Amniotic epithelial cell (primary cell): ENCODE data around the gene GLRA1.

Experiments used
- DNase-seq: peaks from one replicate; pipeline ENCODE4 v3.0.0-alpha.2; 2010; ENCODE audit warnings: low read depth

Gene GLRA1

DNA sequence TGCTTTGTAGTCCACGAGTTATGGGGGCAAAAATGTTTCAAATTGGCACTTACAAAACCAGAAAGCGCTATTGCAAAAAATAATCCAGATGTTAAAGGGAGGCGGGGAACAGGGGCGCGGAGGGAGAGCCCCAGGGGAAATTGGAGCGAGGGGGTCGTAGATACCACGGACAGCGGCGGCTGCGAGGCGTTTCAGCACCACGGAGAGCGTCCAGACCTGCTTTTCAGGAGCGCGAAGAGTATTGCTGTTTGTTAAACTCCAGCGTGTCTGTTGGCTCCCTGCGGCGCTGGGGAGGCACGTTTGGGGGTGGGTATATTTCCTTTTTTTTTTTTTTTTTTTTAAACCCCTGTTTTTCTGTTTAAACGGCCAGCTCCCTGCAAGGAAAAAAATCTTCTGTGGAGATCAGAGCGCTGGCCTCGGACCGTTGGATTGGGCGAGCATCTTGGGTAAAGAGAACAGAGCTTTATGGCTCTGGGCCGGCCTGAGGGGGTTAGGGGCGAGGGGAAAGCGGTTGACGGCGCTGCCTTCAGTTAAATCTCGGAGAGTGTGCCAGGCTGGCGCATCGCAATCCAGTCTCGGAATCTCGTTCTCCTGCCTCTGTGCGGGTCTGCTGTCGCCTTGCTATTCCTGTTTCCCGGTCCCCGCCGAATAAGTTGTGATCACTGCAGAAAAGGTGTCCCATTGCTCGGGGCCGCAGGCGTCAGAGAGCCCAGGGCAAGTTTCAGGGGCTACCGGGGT is at the start of gene GLRA1:
GLRA1 (minus strand) TSS at position 288 of the 738 bp plus-strand sequence. CDS start 302 bp downstream, outside the sequence.
- peak; percentile 37 for DNase-seq

- DNase-seq: no peak
Measured at GRCh38 chr5:151970885-151971284, 46.2 kb upstream of the GLRA1 start.

DNA sequence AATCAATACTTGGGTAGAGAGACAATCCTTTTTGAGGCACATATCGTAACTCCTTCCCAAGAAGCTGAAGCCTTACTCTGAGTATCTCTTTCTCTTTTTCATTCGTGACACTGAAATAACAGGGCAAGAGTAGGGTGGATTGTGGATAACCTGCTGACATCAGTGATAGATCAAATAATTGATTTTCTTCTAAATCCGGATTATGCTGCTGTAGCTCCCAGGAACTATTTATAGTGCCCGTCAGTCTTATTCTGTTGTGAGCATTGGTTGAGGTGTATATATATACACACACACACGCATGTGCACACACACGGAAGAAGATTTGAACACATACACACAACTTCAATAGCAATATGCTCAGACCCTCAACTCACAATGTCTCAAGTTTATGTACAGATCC is 43.2 kb upstream of the GLRA1 start:
- DNase-seq: no peak

DNA sequence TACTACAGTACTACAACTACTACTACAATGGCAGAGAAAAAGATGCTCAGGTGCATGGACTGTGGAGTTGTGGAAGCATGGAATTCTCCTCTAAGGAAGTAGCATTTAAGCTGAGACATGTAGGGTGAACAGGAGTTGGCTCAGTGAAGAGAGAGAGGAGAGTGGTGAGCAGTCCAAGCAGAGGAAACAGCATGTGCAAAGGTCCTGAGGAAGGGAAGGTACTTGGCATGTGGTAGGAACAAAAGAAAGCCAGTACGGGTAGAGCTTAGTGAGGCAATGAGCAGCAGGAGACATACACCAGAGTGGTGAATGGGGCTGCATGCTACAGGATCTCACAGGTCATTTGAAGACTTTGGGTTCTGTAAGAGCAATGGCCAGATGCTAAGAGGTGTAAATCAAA is 41.4 kb upstream of the GLRA1 start:
- no peak for DNase-seq

GRCh38 chr5:151964471-151964870 is 39.8 kb upstream of the GLRA1 start:
- DNase-seq: no peak

- DNase-seq: no peak
Measured at GRCh38 chr5:151961557-151961956, 36.9 kb upstream of the GLRA1 start.

DNA sequence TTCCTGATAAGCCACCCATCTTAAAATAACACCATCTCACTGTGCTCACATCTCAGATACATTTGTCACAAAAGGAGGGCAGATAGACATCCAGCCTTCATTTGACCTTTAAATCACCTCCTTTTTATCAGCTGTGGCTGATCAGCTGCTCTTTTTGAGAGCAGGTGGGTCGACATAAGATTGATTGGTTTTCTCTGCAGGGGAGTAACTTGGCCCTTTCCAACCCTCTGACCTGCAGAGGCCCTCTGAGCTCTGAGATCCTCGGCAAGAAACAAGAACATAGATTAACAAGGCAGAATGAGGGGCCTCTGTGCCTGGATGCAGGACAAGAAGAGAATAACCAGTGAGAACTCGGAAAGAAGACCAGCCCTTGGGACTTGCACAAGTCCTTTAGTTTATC is 33.5 kb upstream of the GLRA1 start:
- no peak for DNase-seq

DNA sequence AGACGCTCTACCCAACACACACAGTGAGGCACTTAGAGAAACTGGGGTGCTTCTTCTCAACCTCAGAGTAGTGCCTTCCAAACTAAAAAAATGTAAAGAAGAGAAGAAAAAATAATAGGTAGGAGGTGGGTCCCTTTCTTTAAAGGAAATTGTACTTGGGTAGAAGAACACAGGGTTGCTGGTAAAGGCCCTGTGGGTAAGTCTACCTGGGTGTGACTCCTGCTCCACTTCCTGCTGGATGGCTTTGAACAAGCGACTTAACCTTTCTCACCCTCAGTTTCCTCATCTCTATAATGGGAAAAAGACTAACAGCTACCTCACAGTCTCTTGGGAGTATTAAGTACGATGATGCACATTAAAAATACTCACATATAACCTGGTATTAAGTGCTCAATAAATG is 32.1 kb upstream of the GLRA1 start:
- no peak for DNase-seq

DNA sequence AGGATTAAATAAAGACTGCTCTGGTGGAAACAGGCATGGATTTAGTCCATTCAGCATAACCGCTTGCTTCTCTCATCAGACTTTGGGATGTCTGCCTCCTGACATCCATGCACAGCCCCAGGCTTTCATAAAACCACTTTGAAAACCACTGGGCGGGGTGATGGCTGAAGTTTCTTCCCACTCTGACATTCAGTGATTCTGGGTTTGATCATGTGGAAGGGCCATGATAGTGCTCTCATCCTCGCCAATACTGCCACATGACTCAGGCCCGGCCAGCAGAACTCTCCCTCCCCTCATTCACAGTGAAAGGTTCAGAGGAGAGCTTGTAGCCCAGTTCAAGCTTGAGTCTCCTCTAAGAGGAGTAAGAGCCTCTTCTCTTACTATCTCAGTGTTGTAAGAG is 29.6 kb upstream of the GLRA1 start:
- DNase-seq: no peak

DNA sequence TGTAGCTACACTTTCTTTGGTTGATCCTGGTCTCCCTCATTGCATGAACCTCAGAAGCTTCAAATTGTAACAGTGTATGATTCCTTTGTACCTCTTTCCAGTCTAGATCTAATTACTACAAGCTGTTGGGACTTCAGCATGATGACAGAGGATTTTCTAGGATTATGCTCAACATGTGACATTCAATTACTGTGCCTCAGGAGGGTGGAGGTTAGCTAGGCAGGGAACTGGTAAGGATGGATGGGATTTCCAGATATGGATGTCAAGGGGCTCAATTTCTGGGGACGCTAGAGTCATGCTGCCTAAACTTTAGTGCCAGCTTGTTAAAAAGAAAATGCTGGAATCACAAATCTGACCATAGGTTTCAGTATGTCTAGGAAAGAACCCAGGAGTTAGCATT is 29.2 kb upstream of the GLRA1 start:
- no peak for DNase-seq

DNA sequence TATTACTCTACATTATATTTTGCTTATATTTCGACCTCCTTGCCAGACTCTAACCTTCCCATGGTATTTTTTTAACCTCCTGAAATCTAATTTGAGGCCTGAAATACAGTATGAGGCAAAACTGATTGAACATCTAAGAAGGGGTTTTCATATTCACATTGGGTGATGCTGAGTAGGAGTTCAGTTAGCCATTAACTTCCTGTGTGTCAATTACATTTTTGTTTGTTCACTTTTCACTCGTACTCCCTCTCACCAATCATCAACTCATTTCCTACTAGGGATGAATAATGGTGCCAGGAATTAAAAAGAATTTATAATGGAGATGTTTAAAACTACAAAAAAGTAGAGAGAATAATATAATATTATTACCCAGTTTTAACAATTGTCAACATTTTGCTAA is 27.6 kb upstream of the GLRA1 start:
- no peak for DNase-seq

DNA sequence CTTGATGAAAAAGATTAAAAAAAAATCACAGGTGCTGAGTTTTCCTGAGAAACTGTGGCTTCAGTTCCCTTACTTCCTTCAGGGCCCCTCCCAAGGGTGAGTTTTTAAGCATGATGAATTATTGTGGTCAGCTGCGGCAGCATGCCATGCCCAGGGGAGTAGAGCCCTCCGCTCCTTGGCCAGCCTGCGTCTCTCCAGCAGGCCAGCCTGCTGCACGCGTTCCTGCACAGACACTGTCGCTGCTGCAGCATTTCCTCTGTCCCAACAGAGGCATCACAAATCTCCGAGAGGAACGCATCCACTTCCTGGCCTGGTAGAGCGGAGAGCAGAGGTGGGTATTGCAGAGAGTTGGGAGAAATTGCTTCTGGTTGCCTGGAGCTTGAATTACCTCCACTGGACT is 26.1 kb upstream of the GLRA1 start:
- no peak for DNase-seq

DNA sequence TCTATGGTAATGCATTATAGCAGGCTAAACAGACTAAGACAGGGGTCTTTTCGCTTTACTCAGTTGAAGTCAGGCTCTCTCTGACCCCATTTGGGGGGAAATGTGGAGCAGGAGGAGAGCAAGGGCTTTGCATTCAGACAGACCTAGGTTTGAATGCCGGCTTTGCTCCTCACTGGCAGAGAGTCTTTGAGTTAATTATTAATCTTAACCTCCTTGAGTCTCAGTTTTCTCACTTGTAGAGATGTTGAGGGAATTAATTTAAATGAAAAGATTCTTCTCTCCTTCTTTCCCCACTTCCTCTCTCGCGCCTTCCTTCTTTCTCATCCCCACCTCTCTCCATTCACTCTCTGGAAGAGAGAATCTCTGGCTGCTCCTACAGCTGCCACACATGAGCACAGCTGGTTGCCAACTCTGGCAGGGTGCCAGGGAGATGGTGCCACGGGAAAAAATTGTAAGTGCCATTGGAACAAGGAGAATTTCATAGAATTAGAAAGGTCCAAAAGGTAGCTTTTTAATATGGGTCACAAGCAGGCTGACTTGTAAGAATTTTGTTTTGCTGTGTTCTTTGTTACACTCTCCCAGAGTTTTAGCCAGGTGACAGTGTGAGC is 25.2 kb upstream of the GLRA1 start:
- no peak for DNase-seq

- no peak for DNase-seq
Measured at GRCh38 chr5:151949113-151949512, 24.5 kb upstream of the GLRA1 start.

DNA sequence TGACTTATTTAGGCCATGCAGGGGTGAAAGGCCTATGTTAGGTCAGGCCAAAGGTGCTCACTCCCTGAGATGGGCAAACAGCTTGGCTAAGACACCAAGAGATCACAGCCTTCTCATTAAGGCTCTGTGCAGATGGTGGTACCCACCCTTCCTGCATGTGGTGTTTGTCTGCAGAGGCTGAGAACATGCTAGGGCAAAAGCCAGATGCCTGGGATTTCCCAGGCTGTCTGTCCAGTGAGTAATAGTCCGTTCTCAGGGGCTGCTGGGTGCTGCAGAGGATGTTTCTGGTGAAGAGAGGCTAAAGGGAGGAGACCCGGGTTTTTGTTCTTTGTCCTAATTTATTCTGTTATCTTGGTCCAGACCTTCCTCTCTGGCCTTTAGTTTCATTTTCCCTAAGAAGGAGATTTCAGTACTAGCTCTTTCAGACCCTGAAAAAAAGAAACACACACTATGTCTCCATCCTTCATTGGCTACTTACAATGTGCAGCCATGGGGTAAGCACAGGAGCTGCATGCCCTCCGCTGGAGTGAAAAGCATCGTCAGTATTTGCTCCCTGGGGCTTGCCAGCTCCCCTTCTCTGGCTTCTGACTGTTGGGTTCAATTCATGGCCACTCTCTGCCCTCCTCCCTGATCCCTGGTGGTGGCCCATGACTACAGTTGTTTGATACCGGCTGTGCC is 23.4 kb upstream of the GLRA1 start:
- no peak for DNase-seq

DNA sequence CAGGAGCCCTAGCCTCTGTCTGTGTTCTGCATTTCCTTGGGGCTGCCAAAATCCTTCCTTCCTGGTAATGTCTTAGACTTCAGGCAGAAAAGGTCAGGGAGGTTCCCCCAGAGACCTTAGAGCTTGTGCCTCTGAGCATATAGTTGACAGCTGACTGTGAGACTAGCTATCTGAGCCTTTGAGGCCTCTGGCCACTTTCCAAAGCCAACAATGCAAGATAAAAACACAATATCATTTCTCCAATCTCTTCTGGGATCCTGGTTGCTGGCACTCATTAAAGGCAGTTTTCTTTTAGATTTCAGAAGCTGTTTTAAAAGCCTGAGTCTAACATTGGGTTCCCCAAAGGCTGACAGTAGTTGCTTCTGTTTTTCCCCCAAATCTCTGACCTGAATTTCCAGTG is 13.2 kb upstream of the GLRA1 start:
- no peak for DNase-seq

DNA sequence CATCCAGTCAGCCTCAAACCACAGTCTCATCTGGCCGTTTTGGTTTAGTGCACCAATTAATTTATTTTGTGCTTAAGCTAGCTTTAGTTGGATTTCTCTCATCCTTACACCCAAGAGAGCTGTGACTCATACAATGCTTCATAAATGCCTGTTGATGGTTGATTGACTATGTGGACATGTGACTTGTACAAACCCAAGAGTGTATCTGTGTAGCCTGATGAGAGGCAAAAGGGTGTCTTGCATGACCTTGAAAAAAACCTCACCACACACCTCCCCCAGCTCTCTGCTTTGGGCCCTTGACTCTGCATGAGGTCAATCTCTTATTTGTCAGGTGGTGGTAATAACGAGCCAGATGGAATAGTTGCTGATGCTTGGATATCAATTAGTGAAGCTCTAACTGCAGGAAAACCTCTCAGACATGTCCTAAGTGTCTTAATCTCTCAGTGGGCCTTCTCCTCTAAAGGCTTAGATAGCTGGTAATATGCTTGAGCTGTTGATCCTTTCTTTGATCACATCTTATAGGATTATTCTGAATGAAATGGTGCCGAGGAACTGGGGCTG is 10.6 kb upstream of the GLRA1 start:
- no peak for DNase-seq

- no peak for DNase-seq
Measured at GRCh38 chr5:151931260-151931659, 6.6 kb upstream of the GLRA1 start.

DNA sequence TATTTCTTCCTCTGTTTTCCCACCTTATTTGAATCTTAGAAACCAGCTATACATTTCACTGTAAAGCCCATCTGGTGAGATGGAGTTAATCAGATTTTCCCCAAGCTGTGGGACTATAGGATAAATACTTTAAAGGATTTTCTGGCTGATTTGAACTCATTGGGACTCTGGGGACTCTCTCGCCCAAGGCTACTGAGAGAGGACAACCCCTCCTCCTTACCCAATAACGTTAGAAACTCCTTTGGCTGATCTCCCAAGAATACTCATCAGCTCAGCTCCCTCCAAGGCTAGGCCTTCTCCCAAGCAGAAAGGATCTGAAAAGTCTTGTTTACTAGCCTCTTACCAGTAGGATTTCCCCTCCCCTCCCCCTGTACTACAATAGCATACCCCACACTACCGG is 1.5 kb upstream of the GLRA1 start:
- no peak for DNase-seq

DNA sequence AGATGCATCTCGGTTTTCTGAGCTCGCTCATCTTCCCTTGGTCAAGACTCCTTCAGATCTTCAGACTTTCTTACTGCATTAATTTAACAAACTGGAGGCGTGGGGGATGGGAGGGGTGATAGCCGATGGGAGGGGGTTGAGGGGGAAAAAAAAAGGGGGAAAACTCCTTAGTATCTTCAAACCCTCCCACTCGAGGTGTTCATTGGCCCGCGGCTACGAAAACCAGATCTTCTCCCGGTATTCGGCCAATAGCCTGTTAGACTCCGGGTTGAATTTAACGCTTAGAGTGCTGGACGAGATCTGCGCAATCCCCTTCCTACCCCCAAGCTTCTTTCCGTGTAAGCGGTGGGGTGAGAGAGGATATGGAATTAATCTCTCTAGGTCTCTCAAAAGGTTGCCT is 689 bp upstream of the GLRA1 start:
- no peak for DNase-seq

DNA sequence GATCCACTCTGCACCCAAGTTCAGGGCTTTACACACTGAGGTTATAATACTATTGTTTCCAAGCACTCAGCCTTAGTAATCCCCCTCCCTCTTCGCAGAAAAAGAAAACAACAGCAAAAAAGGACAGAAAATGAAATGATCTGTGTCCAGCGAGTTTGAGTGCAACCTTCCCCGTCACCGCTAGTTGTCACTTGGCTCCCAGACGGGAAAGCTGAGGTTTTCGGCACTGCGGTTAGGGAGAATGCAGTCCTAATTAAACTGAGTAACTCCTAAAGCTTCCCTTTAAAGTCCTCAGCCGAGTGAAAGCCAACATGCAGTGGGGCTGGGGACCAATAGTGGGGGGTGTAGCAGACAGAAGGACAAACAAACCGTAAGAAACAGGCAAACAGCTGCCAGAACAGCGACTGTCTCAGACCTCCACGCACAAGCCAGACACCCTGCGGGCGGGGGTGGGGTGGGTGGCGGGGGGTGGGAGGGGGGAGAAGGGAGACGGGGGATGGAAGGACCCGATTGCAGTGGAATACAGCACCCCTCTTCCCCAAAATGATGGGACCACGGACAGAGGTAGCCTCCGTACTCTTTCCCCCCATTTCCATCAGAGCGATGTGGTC is 680 bp downstream of the GLRA1 start:
- DNase-seq: no peak

- DNase-seq: no peak
Measured at GRCh38 chr5:151921916-151922315, 2.7 kb downstream of the GLRA1 start.

DNA sequence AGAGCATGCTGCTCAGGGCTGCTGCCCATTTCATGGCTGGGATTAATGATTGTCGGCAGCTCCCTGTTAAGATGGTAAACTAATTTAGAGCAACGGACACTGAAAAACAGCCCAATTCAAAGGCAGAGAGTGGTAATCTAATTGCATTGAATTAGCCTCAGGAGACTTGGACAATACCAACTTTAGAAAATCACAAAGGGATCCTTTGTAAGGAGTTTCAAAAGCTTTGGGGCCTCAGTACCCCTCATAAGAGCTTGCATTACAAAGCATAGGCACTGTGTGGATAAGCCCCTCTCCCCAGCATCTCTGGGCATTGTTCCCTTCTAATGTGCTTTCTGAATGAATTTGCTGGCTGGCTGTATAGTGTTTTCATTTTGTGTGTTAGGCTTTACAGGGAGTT is 6.7 kb downstream of the GLRA1 start:
- no peak for DNase-seq
